A549 (cell line): Measurements from ENCODE around the gene RAB8B. TPM values are rescaled to one million over a fixed set of nuclear protein-coding genes. Genes with fewer than 3 reads are reported as not detected.
A peak's percentile ranks its signal among the peaks of the same experiment; 100 is the strongest.

Source experiments
- ATAC-seq, 2 experiments: fragments of 200-7000 bp in 1 of 2; fragments of >200 bp in 1 of 2; cut with Nextera tagmentation in 1 of 2; cut with Tn5 transposase in 1 of 2; 3 replicates each; pipeline versions ENCODE4 v1.8.0 to v1.9.1; 2018 to 2020; ENCODE audit warnings: mild to moderate bottlenecking in 1 of 2, moderate library complexity in 1 of 2
- CTCF ChIA-PET: fragments of 300-600 bp; sonication (Branson Sonifier 250); formaldehyde crosslinking; extraction: SDS; loops from one replicate; lab custom pipeline; 2021; ENCODE audit warnings: antibody characterized with exemption, inconsistent platforms; lab: Yijun Ruan, JAX
- POLR2A ChIA-PET: fragments of 350-600 bp; formaldehyde crosslinking; extraction: SDS; loops from one replicate; lab custom pipeline; 2021; ENCODE audit warnings: antibody characterized with exemption, inconsistent platforms; lab: Yijun Ruan, JAX
- DNase-seq, 2 experiments: peaks; one replicate each; pipeline versions ENCODE4 v3.0.0 to v3.0.0-alpha.2; 2011 to 2016; ENCODE audit warnings: low read depth in 1 of 2, low spot score in 1 of 2
- FAIRE-seq: peaks from 2 replicates; lab custom pipeline; 2011; peaks lifted over from hg19 to GRCh38; lab: Jason Lieb, UNC
- H3K27ac ChIP-seq, 2 experiments: fragments of >200 bp; sonication (Bioruptor Twin); formaldehyde crosslinking; 3 replicates each; pipeline ENCODE4 v1.5.1; 2016 to 2017
- H3K4me1 ChIP-seq: fragments of >200 bp; sonication (Bioruptor Twin); formaldehyde crosslinking; 3 replicates; pipeline ENCODE4 v1.6.1; 2016
- H3K4me2 ChIP-seq: fragments of >200 bp; sonication (Bioruptor Twin); formaldehyde crosslinking; 3 replicates; pipeline ENCODE4 v1.6.1; 2016
- H3K4me3 ChIP-seq: fragments of >200 bp; sonication (Bioruptor Twin); formaldehyde crosslinking; 3 replicates; pipeline ENCODE4 v1.5.1; 2016
- H3K9me3 ChIP-seq: fragments of >200 bp; sonication (Bioruptor Twin); formaldehyde crosslinking; 3 replicates; pipeline ENCODE4 v1.6.1; 2016
- FOSL2 ChIP-seq, 2 experiments: fragments of 450-650 bp in 1 of 2; fragments of >200 bp in 1 of 2; sonication (Bioruptor Twin) in 1 of 2; formaldehyde crosslinking; IDR thresholded peaks; 2 replicates each; pipeline versions ENCODE4 v1.5.0 to v1.6.1; 2016 to 2020; ENCODE audit warnings: mild to moderate bottlenecking in 1 of 2, moderate library complexity in 1 of 2
- HDAC2 ChIP-seq: fragments of 200-600 bp; sonication (generic); IDR thresholded peaks from 2 replicates; pipeline ENCODE4 v1.6.1; 2016
- HEYL ChIP-seq: fragments of 250-450 bp; sonication (Bioruptor Pico); IDR thresholded peaks from 2 replicates; pipeline ENCODE4 v1.8.0; 2021; ENCODE audit warnings: mild to moderate bottlenecking, moderate library complexity
- HOXA7 ChIP-seq: fragments of 250-450 bp; sonication (Bioruptor Pico); IDR thresholded peaks from 2 replicates; pipeline ENCODE4 v1.5.0; 2020; ENCODE audit warnings: mild to moderate bottlenecking, moderate library complexity
- HOXB5 ChIP-seq: fragments of 250-450 bp; sonication (Bioruptor Pico); IDR thresholded peaks from 2 replicates; pipeline ENCODE4 v1.5.0; 2020; ENCODE audit warnings: mild to moderate bottlenecking, moderate library complexity
- MAFK ChIP-seq: fragments of 450-650 bp; IDR thresholded peaks from 2 replicates; pipeline ENCODE4 v1.6.1; 2014; ENCODE audit not compliant: partially characterized antibody
- NFE2L2 ChIP-seq: fragments of 150-350 bp; conservative IDR thresholded peaks from 2 replicates; pipeline ENCODE4 v1.6.1; 2014; ENCODE audit warnings: low read length
- RAD21 ChIP-seq, 2 experiments: fragments of >200 bp in 1 of 2; sonication (Bioruptor Twin) in 1 of 2; formaldehyde crosslinking in 1 of 2; IDR thresholded peaks in 1 of 2; conservative IDR thresholded peaks in 1 of 2; 2 replicates in 1 of 2; 3 replicates in 1 of 2; pipeline ENCODE4 v1.6.1; 2012 to 2018; ENCODE audit warnings: inconsistent platforms in 1 of 2
- RCOR1 ChIP-seq: fragments of 150-350 bp; IDR thresholded peaks from 2 replicates; pipeline ENCODE4 v1.6.1; 2014; ENCODE audit warnings: antibody characterized with exemption, low read length, low read depth
- RFX5 ChIP-seq: fragments of 450-650 bp; IDR thresholded peaks from 2 replicates; pipeline ENCODE4 v1.7.1; 2014; ENCODE audit warnings: antibody characterized with exemption, mild to moderate bottlenecking, moderate library complexity
- SREBF2 ChIP-seq: fragments of 450-650 bp; IDR thresholded peaks from 2 replicates; pipeline ENCODE4 v1.6.1; 2014; ENCODE audit warnings: mild to moderate bottlenecking, moderate library complexity
- TP53 ChIP-seq: fragments of 250-450 bp; sonication (Bioruptor Pico); IDR thresholded peaks from 2 replicates; pipeline ENCODE4 v1.5.0; 2021; ENCODE audit warnings: mild to moderate bottlenecking, moderate library complexity
- ZC3H11A ChIP-seq: fragments of 450-650 bp; IDR thresholded peaks from 2 replicates; pipeline ENCODE4 v1.6.1; 2014; ENCODE audit warnings: antibody characterized with exemption, mild to moderate bottlenecking
- ZNF302 ChIP-seq: fragments of 250-450 bp; sonication (Bioruptor Pico); IDR thresholded peaks from 2 replicates; pipeline ENCODE4 v1.9.0; 2021; ENCODE audit warnings: inconsistent platforms, mild to moderate bottlenecking, moderate library complexity
- WGBS: methylation state at CpG from one replicate; pipeline ENCODE4 v1.1.6; 2017; ENCODE audit errors: missing lambda C conversion rate; 5-methylcytosine and 5-hydroxymethylcytosine counted together
- polyA plus RNA-seq, 4 experiments: library from polyadenylated mRNA; depleted of rRNA in 3 of 4; stranded (reverse); fragments of >200 nt; fragmentation: RNase III in 1 of 4; extraction: RNeasy Plus Mini Kit Qiagen cat#74134 plus additional on column Dnase treatment in 1 of 4; gene quantifications; 2 replicates in 3 of 4; 3 replicates in 1 of 4; pipeline ENCODE4 v1.2.3, GENCODE V29; 2011 to 2017
- TF ChIP-seq, protein P1 (sequence below): fragments of 250-450 bp; sonication (Bioruptor Pico); IDR thresholded peaks from 2 replicates; pipeline ENCODE4 v1.5.0; 2020; ENCODE audit warnings: low read depth, mild to moderate bottlenecking, moderate library complexity
- TF ChIP-seq, protein P2 (sequence below): fragments of >200 bp; sonication (Bioruptor Twin); formaldehyde crosslinking; IDR thresholded peaks from 3 replicates; pipeline ENCODE4 v1.5.1; 2016

RAB8B gene
- polyA plus RNA-seq, 2 of the 4 experiments (the other 2 are of a cell fraction), result 21.5 to 41.4 TPM

DNA sequence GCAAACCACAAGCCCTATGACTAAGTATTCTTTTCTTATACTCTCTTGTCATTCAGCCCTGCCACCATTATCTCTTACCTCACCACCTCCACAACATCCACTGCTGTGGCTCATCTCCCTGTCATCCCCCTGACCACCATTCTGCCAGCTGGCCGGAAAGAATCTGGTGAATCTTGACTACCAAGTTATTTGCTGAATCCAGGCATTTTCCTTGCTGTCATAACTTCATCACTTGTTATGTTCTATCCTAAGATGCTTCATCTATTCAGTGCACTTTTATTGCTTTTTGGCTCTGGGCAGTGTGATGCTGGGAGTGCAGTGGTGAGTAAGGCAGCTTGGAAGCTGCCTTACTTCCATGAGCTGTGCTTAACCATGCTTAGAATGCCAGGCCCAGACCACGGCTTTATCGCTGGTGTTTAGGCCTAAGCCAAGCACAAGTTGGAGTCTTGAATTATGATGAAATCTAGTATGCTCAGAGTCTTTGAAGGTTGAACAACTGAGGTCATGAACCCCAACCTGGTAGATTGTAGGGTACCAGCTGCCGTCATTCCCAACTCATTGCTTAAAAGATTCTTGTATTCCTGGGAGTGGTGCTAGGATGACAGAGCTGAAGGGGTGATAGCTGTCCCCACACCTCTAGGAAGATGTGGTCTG, 61.0 kb downstream of the RAB8B start:
- DNase-seq (no peak), FAIRE-seq (no peak), ATAC-seq (peak in 1 of 2 experiments; percentile 45; a peak in 3 of 6 replicates)
- Histone ChIP-seq H3K4me2 (no peak overlapping the region), H3K4me1 (peaks cover 18% of the 10 kb centered on the region), H3K9me3 (no peaks in the 10 kb centered on the region), H3K27ac (no peak overlapping the region; a peak in 1 of 6 replicates), H3K4me3 (no peak overlapping the region)
- CTCF ChIA-PET, result interaction anchor here (0.6 to 1.4 kb wide), 3 partner anchors 24 to 1160 kb away, joined by 3 to 4 read pairs (median 3); no protein-coding TSS in a partner anchor
- POLR2A ChIA-PET, result no interaction called here
- TF ChIP-seq HOXB5 (CRISPR knock-in tag), result no peak
- WGBS, result 95% methylated on average over 4 of the region's 4 CpGs

DNA sequence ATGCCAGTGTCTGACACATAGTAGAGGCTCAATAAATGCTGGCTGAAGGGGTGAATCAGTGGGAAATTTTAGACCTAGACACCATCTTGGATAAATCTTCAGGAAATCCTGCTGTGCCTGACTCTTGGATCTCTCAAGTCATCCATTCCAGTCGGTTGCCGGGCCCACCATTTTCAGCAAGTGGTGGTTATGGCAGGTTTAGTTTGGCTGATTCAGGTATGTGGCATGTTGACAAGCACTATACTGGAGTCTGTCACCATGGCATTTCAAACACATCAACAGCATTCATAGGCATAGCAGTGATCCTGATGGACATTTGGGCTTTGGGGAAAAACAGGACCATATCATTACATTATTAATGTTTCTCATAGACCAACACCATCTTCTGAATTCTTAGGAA, 62.3 kb downstream of the RAB8B start:
- ChIA-PET CTCF (interaction anchor here (1.1 kb wide), 1 partner anchor 24 kb away, joined by 5 read pairs; no protein-coding TSS in a partner anchor), POLR2A (no interaction called here)
- Histone ChIP-seq H3K4me3 (no peak overlapping the region), H3K4me2 (no peak overlapping the region), H3K4me1 (peaks cover 21% of the 10 kb centered on the region), H3K9me3 (no peaks in the 10 kb centered on the region), H3K27ac (no peak overlapping the region)
- WGBS, result 96% methylated on average over 2 of the region's 2 CpGs
- TF ChIP-seq RCOR1, result no peak
- TF ChIP-seq, protein P1, sequence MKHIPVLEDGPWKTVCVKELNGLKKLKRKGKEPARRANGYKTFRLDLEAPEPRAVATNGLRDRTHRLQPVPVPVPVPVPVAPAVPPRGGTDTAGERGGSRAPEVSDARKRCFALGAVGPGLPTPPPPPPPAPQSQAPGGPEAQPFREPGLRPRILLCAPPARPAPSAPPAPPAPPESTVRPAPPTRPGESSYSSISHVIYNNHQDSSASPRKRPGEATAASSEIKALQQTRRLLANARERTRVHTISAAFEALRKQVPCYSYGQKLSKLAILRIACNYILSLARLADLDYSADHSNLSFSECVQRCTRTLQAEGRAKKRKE (CRISPR knock-in tag), result no peak
- ATAC-seq (peak in 1 of 2 experiments; percentile 37; a peak in 2 of 6 replicates), FAIRE-seq (no peak), DNase-seq (peak in 1 of 2 experiments; percentile 24)

DNA sequence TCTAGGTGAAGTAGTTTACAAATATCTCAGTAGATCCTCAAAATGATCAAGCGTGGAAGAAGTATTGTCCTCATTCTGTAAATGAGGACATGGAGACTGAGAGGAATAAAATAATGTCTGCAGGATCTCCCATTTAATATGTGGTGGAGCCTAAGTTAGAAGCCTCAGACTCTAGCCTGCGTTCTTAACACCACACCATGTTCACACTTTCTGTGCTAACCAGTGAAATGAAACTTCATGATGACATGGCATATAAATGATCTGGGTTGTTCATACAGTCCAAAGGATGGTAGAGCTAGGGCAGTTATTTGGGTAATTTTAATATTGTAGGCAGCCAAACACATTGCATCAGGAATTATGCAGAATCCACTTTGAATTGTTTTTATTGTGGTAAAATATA, 62.9 kb downstream of the RAB8B start:
- ChIA-PET POLR2A (no interaction called here), CTCF (interaction anchor here (1.1 kb wide), 1 partner anchor 24 kb away, joined by 5 read pairs; no protein-coding TSS in a partner anchor)
- FAIRE-seq, result no peak
- no peaks in the 10 kb centered on the region for H3K9me3 ChIP-seq
- ATAC-seq, result no peak
- no peak overlapping the region for H3K4me3 ChIP-seq
- H3K4me2 ChIP-seq, result no peak overlapping the region
- TF ChIP-seq, protein P1 (CRISPR knock-in tag), result no peak
- TF ChIP-seq FOSL2 (IDR thresholded peaks at IDR 0.05) (no peak), FOSL2 (CRISPR knock-in tag; IDR thresholded peaks at IDR 0.05) (no peak), RFX5 (no peak), RAD21 (conservative IDR thresholded peaks at IDR 0.05 in 1 of 2, IDR thresholded peaks at IDR 0.05 in 1 of 2) (no peak), HDAC2 (no peak), ZNF302 (CRISPR knock-in tag) (no peak), NFE2L2 (peak; percentile 39; the same call in 1 of the 2 replicates), SREBF2 (no peak), ZC3H11A (no peak), HEYL (CRISPR knock-in tag) (no peak), HOXA7 (CRISPR knock-in tag) (0 out of 2 replicates have a peak, but pooled peaks have one; percentile 51), MAFK (peak; percentile 61), TP53 (no peak)
- TF ChIP-seq, protein P2, sequence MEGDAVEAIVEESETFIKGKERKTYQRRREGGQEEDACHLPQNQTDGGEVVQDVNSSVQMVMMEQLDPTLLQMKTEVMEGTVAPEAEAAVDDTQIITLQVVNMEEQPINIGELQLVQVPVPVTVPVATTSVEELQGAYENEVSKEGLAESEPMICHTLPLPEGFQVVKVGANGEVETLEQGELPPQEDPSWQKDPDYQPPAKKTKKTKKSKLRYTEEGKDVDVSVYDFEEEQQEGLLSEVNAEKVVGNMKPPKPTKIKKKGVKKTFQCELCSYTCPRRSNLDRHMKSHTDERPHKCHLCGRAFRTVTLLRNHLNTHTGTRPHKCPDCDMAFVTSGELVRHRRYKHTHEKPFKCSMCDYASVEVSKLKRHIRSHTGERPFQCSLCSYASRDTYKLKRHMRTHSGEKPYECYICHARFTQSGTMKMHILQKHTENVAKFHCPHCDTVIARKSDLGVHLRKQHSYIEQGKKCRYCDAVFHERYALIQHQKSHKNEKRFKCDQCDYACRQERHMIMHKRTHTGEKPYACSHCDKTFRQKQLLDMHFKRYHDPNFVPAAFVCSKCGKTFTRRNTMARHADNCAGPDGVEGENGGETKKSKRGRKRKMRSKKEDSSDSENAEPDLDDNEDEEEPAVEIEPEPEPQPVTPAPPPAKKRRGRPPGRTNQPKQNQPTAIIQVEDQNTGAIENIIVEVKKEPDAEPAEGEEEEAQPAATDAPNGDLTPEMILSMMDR, result no peak
- TF ChIP-seq, all 56 proteins: peak for 3
- Histone ChIP-seq H3K27ac (no peak overlapping the region), H3K4me1 (peaks cover 21% of the 10 kb centered on the region)
- DNase-seq, result no peak
- WGBS, result 88% methylated on average over 2 of the region's 2 CpGs
